Mucosa of stomach (tissue), 1 donor: ENCODE results near the gene RAP1GAP2.
"Not testable (repeated sequence)": the region's sequence is repeated elsewhere in the genome, so short reads cannot be mapped to it uniquely, and the experiment has no call there.

Experiments used
- H3K27me3 ChIP-seq: one replicate; pipeline ENCODE4 v1.7.0; 2013; ENCODE audit warnings: mild to moderate bottlenecking, low read length; ENCODE audit not compliant: control insufficient read depth, insufficient read depth
- H3K36me3 ChIP-seq: one replicate; pipeline ENCODE4 v1.7.0; 2013; ENCODE audit warnings: low read length; ENCODE audit not compliant: control insufficient read depth, insufficient read depth
- H3K4me1 ChIP-seq: one replicate; pipeline ENCODE4 v1.7.0; 2013; ENCODE audit warnings: mild to moderate bottlenecking, low read length; ENCODE audit not compliant: control insufficient read depth, insufficient read depth
- H3K4me3 ChIP-seq: one replicate; pipeline ENCODE4 v1.7.0; 2013; ENCODE audit warnings: low read length
- H3K9ac ChIP-seq: one replicate; pipeline ENCODE4 v1.7.0; 2013; ENCODE audit warnings: mild to moderate bottlenecking, low read length, moderate library complexity
- H3K9me3 ChIP-seq: one replicate; pipeline ENCODE4 v1.7.0; 2013; ENCODE audit warnings: mild to moderate bottlenecking, low read length, moderate library complexity; ENCODE audit not compliant: control insufficient read depth
- donor health status: Pancreatic carcinoma.

The RAP1GAP2 gene

DNA sequence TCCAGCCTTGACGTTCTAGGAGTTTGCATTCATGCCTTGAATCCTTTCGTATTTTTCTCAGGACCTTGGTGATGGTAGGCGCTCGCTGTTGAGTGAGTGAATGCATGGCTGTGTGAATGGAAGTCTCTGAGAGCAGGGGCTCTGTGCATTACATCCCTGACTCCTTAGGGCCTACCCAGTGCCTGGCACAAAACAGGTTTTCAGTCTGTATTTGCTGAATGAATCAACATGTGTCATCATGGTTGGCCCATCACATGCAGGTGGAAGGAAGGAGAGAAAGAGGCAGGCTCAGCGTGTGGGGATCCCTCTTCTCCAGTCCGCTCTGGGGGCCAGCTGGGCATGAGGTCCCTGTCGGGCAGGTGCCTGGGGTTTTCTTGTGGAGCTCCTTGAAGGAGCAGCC is 8.7 kb downstream of the RAP1GAP2 start:
- Histone ChIP-seq H3K4me3 (no peak overlapping the region), H3K27me3 (no peaks in the 10 kb centered on the region), H3K36me3 (no peaks in the 10 kb centered on the region), H3K4me1 (peaks cover 5% of the 10 kb centered on the region), H3K9me3 (no peaks in the 10 kb centered on the region), H3K9ac (no peak overlapping the region)

DNA sequence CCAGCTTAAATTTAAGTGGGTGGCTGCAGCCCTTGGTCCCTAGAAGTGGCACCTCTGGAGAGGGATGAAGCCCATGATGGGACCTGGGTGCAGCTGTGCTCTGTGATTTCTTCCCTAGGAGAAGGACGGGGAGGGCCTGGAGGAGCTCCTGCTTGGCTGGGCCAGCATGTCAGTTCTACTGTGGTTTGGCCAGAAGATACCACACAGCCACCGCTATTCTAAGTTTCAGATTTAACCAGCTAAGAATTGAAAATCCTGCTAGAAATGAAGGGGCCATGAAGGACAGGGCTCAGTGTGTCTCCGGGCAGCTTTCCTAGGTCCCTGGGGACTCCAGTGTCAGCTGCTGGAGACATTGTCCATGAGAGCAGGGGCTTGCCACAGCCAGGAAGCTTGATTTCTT is 9.7 kb downstream of the RAP1GAP2 start:
- Histone ChIP-seq H3K4me1 (peaks cover 5% of the 10 kb centered on the region), H3K36me3 (no peaks in the 10 kb centered on the region), H3K9ac (no peak overlapping the region), H3K9me3 (no peaks in the 10 kb centered on the region), H3K4me3 (no peak overlapping the region), H3K27me3 (no peaks in the 10 kb centered on the region)

DNA sequence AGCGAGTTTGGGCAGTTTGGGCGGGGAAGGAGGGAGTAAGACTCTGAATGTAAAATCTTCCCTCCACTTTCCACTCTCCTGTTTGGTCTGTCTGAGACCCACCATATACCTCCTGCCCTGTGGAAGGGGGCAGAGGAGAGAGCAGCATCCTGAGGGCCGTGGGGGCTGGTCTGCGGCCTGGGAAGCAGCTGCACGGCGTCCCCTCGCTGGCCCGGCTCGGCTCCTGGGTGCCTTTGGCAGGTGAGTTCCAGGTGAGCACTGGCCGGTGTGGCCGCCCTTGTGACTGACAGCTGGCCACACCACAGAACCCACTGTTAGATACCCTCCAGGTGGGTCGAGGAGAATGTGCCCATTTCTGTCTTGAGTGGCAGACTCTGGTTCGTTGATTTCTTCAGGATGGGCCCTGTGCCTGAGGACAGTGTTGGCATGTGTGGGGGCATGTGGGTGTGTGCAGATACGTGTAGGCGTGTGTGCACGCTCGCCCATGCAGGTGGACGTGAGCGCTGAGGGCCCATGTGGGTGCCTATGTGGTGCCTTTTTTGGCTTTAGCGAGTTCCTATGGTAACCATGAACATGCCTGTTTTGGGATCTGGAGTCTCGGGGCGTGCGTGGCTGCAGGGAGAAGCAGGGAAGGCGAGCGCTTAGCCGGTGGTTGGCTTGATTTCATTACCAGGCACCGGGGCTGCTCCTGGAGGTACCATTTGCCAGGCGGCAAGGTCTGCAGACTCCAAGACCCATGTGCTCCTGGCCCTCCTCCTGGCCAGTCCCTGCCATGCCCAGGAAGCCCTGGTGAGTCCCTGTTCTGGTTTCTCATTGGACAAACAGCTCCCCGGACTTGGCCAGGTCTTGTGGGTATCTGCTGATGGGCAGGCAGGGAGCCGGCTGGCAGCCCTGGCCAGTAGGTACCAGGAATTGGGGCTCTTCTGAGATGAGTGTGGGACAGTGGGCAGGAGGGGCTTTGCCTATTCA is 12.4 kb downstream of the RAP1GAP2 start:
- no peaks in the 10 kb centered on the region for H3K9me3 ChIP-seq
- H3K9ac ChIP-seq: no peak overlapping the region
- H3K36me3 ChIP-seq: no peaks in the 10 kb centered on the region
- no peaks in the 10 kb centered on the region for H3K27me3 ChIP-seq
- peaks cover 11% of the 10 kb centered on the region for H3K4me1 ChIP-seq
- no peak overlapping the region for H3K4me3 ChIP-seq

DNA sequence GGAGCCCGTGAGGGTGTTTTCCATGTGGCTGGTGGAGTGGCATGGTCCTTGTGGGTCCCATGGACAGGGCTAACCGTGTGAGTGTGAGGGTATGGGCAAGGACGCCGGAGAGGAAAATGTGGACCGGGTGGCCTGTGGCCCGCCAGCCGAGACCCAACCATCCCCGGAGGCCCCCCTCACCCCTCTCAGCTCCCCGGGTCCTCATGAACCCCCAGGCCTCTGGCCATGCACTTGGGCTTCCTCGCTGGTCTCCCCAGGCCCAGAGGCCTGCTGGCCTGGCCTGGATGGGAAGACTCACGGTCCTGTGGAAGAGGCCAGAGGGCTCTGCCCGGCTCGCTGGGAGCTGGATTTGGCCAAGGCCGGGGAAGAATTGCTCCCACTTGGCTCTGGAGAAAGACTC is 13.1 kb downstream of the RAP1GAP2 start:
- Histone ChIP-seq H3K4me3 (no peak overlapping the region), H3K9ac (no peak overlapping the region), H3K36me3 (no peaks in the 10 kb centered on the region), H3K4me1 (peaks cover 11% of the 10 kb centered on the region), H3K9me3 (no peaks in the 10 kb centered on the region), H3K27me3 (no peaks in the 10 kb centered on the region)

DNA sequence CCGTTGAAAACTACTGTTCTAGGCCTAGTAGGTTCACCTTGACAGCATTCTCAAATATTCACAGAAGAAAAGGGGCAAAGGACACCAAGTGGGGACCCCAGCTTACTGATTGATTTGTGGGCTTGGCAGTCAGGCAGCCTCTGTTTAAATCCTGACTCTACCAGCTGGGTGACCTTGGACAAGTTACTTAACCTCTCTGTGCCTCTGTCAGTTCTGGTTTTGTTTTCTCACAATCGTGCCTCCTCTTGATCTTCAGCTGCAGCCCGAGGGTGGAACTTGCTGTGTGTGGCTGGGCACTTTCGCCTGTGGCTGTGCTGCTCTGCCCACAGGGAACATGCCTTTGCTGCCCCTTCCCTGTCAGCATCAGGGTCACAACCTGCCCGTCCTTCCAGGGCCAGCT is 17.8 kb downstream of the RAP1GAP2 start:
- Histone ChIP-seq H3K9ac (no peak overlapping the region), H3K36me3 (no peaks in the 10 kb centered on the region), H3K4me3 (no peak overlapping the region), H3K4me1 (peaks cover 6% of the 10 kb centered on the region), H3K27me3 (no peaks in the 10 kb centered on the region), H3K9me3 (no peaks in the 10 kb centered on the region)

DNA sequence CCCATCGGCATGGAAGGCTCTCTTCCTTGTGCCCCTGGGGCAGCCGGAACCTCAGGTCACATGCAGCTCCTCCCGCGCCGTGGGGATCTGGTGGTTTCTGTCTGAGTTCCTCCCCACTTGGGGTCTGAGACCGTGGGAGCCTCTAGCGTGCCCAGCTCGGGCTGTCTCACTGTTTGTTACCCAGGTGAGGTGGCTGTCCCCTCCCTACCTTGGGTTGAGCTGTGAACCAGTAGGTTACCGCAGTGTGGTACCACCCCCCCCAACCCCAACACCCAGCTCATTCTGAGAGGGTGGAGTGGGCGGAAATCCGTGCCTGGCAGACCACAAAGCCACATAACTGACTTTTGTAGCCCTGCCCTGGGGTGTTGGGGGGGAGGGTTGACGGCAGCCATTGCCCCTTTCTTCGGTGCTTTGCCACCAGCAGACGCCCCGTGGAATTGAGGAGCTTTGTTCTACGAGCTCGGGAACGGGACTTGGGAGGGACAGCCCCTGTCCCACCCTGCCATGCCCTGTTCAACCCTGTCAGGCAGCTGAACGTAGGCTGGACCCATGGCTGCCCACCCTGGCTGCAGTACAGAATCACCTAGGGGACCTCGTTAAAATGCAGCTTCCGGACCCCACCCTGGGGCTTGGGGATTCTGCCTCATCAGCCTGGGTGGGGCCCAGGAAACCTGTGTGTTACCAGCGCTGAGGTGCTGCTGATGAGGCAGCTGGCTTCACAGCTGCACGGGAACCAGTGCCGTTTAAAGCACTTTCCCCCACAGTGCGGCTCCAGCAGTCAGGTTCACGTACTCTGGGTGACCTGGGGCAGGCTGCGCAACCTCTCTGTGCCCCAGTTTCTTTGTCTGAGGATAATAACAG is 18.5 kb downstream of the RAP1GAP2 start:
- H3K27me3 ChIP-seq: no peaks in the 10 kb centered on the region
- H3K36me3 ChIP-seq: no peaks in the 10 kb centered on the region
- H3K9me3 ChIP-seq: no peaks in the 10 kb centered on the region
- no peak overlapping the region for H3K9ac ChIP-seq
- peaks cover 6% of the 10 kb centered on the region for H3K4me1 ChIP-seq
- H3K4me3 ChIP-seq: no peak overlapping the region

DNA sequence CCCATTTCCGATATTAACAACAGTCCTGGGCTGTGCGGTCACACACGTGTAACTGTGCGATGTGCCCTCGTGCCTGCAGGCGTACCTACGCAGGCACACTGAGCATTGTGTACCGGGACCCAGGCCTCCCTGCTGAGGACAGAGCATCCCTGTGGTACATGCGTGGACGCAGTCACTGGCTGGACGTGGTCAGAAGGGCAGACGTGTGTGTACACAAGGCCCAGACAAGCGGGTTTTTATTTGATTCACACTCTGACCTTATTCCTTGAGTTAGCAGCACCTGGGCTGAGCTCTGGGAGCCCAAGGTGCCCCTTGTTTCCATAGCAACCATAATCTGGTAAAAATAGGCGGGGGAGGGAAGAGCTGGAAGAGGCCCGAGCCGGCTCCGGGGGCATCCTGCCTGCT is 19.5 kb downstream of the RAP1GAP2 start:
- Histone ChIP-seq H3K4me1 (peaks cover 6% of the 10 kb centered on the region), H3K9me3 (no peaks in the 10 kb centered on the region), H3K36me3 (no peaks in the 10 kb centered on the region), H3K27me3 (no peaks in the 10 kb centered on the region), H3K4me3 (no peak overlapping the region), H3K9ac (no peak overlapping the region)

DNA sequence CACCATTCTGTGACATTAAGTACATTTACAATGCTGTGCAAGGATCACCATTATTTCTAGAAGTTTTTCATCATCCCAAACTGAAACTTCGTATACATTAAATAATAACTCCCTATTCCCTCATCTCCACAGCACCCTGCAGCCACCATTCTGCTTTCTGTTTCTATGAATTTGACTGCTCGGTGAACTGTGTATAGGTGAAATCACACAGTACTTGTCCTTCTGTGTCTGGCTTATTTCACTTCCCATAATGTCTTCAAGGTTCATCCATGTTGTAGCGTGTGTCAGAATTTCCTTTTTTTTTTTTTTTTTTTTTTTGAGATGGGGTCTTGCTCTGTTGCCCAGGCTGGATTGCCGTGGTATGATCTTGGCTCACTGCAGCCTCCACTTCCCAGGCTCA is 20.4 kb downstream of the RAP1GAP2 start:
- Histone ChIP-seq H3K9me3 (no peaks in the 10 kb centered on the region), H3K4me1 (peaks cover 6% of the 10 kb centered on the region), H3K9ac (no peak overlapping the region), H3K4me3 (no peak overlapping the region), H3K27me3 (no peaks in the 10 kb centered on the region), H3K36me3 (no peaks in the 10 kb centered on the region)

DNA sequence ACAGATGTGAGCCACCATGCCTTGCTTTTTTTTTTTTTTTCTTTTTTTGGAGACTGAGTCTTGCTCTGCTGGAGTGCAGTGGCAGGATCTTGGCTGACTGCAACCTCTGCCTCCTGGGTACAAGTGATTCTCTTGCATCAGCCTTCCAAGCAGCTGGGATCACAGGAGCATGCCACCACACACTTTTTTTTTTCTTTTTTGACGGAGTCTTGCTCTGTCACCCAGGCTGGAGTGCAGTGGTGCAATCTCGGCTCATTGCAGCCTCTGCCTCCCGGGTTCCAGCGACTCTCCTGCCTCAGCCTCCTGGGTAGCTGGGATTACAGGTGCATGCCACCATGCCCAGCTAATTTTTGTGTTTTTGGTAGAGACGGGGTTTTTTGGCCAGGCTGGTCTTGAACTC is 23.1 kb downstream of the RAP1GAP2 start:
- not testable (repeated sequence) for H3K4me1 ChIP-seq, H3K4me3 ChIP-seq, H3K9ac ChIP-seq, H3K36me3 ChIP-seq, H3K27me3 ChIP-seq, H3K9me3 ChIP-seq

DNA sequence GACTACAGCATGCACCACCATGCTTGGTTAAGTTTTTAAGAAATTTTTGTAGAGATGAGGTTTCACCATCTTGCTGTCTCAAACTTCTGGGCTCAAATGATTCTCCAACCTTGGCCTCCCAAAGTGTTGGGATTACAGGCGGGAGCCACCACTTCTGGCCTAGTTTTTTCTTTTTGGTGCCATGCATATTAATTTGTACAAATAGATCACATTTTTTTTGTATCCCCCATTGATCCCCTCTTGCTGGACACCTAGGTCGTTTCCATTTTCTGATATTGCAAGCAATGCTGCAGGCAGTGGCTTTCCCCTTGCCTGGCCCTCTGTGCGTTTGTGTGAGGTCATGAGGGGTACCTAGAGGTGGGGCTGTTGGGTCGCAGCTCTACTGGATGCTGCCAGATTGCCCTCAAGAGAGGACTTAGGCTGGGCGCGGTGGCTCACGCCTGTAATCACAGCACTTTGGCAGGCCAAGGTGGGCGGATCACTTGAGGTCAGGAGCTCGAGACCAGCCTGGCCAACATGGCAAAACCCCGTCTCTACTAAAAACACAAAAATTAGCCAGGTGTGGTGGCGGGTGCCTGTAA is 23.8 kb downstream of the RAP1GAP2 start:
- H3K9ac ChIP-seq: no peak overlapping the region
- no peaks in the 10 kb centered on the region for H3K4me1 ChIP-seq
- no peak overlapping the region for H3K4me3 ChIP-seq
- H3K27me3 ChIP-seq: no peaks in the 10 kb centered on the region
- H3K36me3 ChIP-seq: no peaks in the 10 kb centered on the region
- no peaks in the 10 kb centered on the region for H3K9me3 ChIP-seq

DNA sequence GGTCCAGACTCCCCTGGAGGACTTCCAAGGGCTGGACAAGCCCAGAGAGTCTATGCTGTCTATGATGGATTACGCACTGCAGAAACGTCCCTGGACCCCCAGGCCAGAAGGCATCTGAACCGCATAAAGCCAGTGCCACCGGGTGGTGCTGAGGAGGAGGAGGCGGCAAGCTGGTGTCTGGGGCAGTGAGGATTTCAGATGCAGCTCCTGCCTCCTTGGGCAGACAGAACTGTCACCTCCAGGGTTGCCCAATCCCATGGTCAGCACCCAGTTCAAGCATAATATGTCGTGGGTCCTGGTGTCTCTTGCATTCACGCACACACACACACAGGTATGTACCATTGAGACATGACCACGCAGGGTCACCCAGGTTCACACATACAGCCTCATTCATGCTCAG is 25.6 kb downstream of the RAP1GAP2 start:
- H3K27me3 ChIP-seq: no peaks in the 10 kb centered on the region
- H3K4me1 ChIP-seq: no peaks in the 10 kb centered on the region
- no peaks in the 10 kb centered on the region for H3K36me3 ChIP-seq
- no peak overlapping the region for H3K4me3 ChIP-seq
- no peaks in the 10 kb centered on the region for H3K9me3 ChIP-seq
- H3K9ac ChIP-seq: no peak overlapping the region

DNA sequence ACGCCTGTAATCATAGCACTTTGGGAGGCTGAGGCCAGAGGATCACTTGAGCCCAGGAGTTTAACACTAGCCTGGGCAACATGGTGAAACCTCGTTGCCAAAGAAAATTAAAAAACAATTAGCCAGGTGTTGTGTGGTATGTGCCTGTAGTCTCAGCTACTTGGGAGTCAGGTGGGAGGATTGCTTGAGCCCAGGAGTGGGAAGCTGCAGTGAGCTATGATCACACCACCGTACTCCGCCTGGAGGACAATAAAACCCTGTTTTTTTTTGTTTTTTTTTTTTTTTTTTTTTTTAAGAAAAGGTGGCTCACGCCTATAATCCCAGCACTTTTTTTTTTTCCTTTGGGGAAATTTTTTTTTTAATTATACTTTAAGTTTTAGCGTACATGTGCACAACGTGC is 26.1 kb downstream of the RAP1GAP2 start:
- H3K36me3 ChIP-seq: no peaks in the 10 kb centered on the region
- no peak overlapping the region for H3K9ac ChIP-seq
- H3K27me3 ChIP-seq: no peaks in the 10 kb centered on the region
- no peak overlapping the region for H3K4me3 ChIP-seq
- H3K9me3 ChIP-seq: no peaks in the 10 kb centered on the region
- H3K4me1 ChIP-seq: no peaks in the 10 kb centered on the region
